GDM1 (cell line): ENCODE measurements around the gene SLC5A4.
"Not testable (repeated sequence)": the region's sequence is repeated elsewhere in the genome, so short reads cannot be mapped to it uniquely, and the experiment has no call there.

Experiments used
- DNase-seq: peaks from one replicate; lab custom pipeline; 2025; lab: John Stamatoyannopoulos, UW

SLC5A4 gene

DNA sequence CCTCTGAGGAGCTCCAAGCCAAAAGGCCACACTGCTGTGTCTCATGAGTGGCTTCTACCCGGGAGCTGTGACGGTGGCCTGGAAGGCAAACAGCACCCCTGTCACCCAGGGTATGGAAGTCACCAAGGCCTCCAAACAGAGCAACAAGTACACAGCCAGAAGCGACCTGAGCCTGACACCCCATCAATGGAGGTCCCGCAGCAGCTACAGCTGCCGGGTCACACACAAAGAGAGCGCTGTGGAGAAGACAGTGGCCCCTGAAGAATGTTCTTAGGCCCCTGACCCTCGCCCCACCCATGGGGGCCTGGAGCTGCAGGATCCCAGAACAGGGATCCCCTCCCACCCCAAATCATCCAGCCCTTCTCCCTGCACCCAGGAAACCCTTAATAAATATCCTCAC, 55.2 kb downstream of the SLC5A4 start:
- DNase-seq: no peak

- no peak for DNase-seq
Observed at GRCh38 chr22:32199341-32199740, 55.8 kb downstream of the SLC5A4 start.

DNA sequence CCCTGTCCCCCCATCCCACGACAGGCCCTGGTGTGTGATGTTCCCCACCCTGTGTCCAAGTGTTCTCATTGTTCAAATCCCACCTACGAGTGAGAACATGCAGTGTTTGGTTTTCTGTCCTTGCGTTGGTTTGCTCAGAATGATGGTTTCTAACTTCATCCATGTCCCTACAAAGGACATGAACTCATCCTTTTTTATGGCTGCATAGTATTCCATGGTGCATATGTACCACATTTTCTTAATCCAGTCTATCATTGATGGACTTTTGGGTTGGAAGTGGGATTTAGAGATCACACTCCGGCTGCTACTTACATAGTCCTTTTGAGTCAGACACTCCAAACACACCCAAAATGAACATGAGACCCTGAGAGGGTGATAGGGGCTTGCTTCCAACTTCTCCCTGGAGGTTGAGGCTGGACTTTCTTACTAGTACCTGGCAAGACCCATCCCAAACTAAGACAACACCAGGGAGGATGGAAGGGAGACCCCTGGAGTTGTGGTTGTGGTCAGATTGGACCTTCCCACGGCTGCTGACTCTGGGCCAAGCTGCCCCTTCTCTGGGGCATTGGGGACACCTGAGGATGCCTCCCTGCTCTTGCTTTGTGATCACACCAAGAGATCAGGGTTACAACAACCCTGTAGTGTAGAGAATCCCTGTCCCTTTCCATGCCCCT, 57.5 kb downstream of the SLC5A4 start:
- DNase-seq: not testable (repeated sequence)

DNA sequence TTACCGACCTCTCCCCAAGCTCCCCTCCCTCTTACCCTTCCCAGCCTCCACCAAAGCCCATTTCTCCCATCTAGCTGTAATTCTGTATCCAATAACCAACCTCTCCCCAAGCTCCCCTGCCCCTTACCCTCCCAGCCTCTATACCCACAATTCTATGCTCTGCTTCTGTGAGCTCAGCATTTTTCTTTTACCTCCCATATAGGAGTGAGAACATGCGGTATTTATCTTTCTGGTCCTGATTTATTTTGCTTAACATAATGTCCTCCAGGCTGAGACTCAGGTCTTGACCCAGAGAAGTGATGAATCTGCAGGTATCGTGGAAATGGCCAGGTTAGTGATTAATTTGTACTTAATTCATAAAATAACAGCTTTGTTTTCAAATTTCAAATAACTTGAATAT, 59.2 kb downstream of the SLC5A4 start:
- DNase-seq: not testable (repeated sequence)

DNA sequence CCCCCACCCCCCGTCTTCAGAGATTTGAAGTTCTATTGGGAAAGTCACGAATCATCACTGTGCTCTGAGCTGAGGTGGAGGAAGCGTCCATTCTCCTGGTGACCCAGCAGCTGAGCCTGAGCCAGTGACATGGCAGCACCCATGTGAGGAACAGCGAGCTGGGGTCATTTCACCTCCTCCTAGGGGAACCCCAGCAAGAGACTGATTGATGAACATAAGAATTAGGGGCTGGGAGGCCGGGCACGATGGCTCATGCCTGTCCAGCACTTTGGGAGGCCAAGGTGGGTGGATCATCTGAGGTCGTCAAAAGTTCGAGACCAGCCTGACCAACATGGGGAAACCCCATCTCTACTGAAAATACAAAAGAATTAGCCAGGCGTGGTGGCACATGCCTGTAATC, 61.8 kb downstream of the SLC5A4 start:
- DNase-seq: not testable (repeated sequence)

DNA sequence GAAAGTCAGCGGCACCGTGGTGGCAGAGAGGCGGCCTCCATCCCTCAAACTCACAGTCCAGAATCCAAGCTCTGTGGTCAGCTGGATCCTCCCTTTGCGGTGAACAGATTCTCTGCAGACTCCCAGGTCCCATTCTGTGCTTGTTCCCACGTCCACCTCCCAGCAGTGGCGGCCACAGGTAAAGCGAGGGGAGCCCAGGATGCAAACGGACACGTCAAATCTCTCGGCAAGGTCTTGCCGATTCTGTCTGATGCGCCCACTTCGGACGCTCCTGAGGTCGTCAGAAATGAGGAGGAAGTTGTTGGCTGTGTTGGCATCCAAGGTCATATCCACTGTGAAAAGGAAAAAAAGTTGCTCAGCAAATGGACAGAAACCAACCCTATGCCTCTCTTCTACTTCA, 64.1 kb downstream of the SLC5A4 start:
- not testable (repeated sequence) for DNase-seq

GRCh38 chr22:32185821-32186220, 69.3 kb downstream of the SLC5A4 start:
- DNase-seq: no peak

GRCh38 chr22:32183625-32184024, 71.5 kb downstream of the SLC5A4 start:
- DNase-seq: no peak

- no peak for DNase-seq
Observed at GRCh38 chr22:32181043-32181442, 74.1 kb downstream of the SLC5A4 start.

DNA sequence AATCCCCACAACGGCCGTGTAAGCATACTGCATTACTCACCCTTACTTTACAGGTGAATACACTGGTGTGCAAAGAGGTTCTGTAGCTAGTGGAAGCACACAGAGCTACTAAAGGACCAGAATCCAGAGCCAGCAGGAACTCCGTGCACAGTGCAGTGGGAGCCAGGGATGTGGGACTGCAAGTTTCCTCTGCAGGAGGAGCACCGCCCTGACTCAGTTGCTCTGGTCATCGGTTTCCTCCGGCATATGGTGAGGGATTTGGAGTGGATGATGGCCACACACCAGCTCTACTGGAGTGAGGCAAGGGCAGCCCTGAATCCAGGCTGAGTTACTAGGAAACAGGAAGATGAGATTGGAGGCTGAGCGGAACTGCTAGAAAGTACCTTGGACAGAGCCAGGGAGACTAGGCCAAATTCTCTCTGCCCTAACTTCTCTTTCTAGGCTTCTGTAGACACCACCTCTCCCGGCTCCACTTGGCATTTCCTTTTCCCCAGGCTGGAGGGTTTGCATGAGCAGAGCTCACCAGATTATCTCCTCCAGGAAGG, 77.9 kb downstream of the SLC5A4 start:
- DNase-seq: no peak

DNA sequence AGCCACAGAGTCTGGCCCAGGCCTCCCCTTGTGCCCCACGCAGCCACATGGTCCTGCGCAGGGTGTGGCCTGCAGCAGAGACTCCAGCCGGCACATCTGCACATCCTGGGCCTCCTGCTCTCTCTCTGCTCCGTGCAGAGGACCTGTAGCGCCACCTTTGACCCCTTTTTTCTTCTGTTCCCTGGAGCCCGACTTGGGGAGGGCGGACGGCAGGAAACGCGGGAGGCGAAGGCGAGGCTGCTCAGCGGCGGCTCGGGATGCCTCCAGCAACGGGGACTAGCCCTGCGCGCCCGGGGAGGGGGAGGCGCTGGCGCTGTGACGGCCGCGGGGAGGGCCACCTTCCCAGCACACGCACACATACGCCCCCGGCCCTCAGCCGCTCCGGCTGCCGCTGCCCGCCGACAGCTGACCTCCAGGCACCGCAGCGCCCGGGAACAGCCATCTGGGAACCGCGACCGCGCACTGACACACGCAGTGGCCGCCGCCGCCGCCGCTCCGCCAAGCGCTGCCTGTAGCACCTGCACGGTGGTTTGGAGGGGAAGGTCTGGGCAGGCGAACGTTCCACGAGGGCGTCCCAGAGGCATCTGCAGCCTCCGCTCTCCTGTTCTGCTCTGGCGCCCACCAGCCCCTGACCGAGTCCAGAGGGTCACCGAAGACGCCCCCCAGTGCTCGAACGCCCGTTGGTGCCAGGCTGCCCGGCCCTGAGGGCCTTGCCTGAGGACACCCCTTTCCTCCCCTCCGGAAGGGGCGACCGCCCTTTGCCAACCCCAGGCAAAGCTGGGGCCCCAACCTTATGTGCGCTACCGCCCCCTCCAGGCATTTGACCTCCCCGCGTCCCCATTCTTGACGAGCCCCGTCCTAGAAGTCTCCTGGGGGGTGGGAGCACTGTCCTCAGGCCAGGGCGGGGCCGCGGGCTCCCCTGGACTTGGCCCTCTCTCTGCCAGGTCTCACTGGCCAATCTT, 79.2 kb downstream of the SLC5A4 start:
- no peak for DNase-seq

GRCh38 chr22:32175115-32175514, 80.0 kb downstream of the SLC5A4 start:
- no peak for DNase-seq
